Daoy (cell line): ENCODE measurements around the gene ARHGEF18. TPM values are rescaled to one million over a fixed set of nuclear protein-coding genes. Genes with fewer than 3 reads are reported as not detected.
"Not testable (repeated sequence)": the region's sequence is repeated elsewhere in the genome, so short reads cannot be mapped to it uniquely, and the experiment has no call there.

Source experiments
- DNase-seq: peaks from one replicate; pipeline ENCODE4 v3.0.0-alpha.2; 2015; ENCODE audit warnings: low read depth
- total RNA-seq: library from RNA; depleted of rRNA; stranded (reverse); fragments of >200 nt; shearing (Covaris generic); gene quantifications from 2 replicates; pipeline ENCODE4 v1.2.3, GENCODE V29; 2014; rRNA removed

ARHGEF18 gene
- total RNA-seq = 38.8 and 53.5 TPM in 2 replicates

- no peak for DNase-seq
Measured at GRCh38 chr19:7348587-7349230, at the start of gene ARHGEF18. TSS of gene ARHGEF18 (plus strand) at chr19:7348937. CDS start at chr19:7362891, 13,954 bp downstream.

GRCh38 chr19:7301525-7301924 lies 47.2 kb upstream of the ARHGEF18 start:
- no peak for DNase-seq

- DNase-seq = no peak
Measured at GRCh38 chr19:7303470-7303869, 45.3 kb upstream of the ARHGEF18 start.

GRCh38 chr19:7304200-7304599 lies 44.5 kb upstream of the ARHGEF18 start:
- no peak for DNase-seq

- DNase-seq = no peak
Measured at GRCh38 chr19:7307590-7308218, 41.0 kb upstream of the ARHGEF18 start.

GRCh38 chr19:7308327-7308726 lies 40.4 kb upstream of the ARHGEF18 start:
- DNase-seq = not testable (repeated sequence)

- DNase-seq = no peak
Measured at GRCh38 chr19:7311911-7312310, 36.8 kb upstream of the ARHGEF18 start.

- no peak for DNase-seq
Measured at GRCh38 chr19:7312816-7313215, 35.9 kb upstream of the ARHGEF18 start.

- DNase-seq = no peak
Measured at GRCh38 chr19:7318176-7318575, 30.6 kb upstream of the ARHGEF18 start.

GRCh38 chr19:7326105-7326877 lies 22.4 kb upstream of the ARHGEF18 start:
- peak; percentile 32 for DNase-seq

GRCh38 chr19:7327802-7328201 lies 20.9 kb upstream of the ARHGEF18 start:
- DNase-seq = no peak

- no peak for DNase-seq
Measured at GRCh38 chr19:7328647-7329046, 20.1 kb upstream of the ARHGEF18 start.

GRCh38 chr19:7331446-7331845 lies 17.3 kb upstream of the ARHGEF18 start:
- no peak for DNase-seq

- DNase-seq = peak; percentile 59
Measured at GRCh38 chr19:7333198-7334118, 15.3 kb upstream of the ARHGEF18 start.

GRCh38 chr19:7336321-7336973 lies 12.3 kb upstream of the ARHGEF18 start:
- DNase-seq = no peak

- no peak for DNase-seq
Measured at GRCh38 chr19:7337380-7338194, 11.2 kb upstream of the ARHGEF18 start.

- peak; percentile 83 for DNase-seq
Measured at GRCh38 chr19:7340959-7341837, 7.5 kb upstream of the ARHGEF18 start.

- DNase-seq = no peak
Measured at GRCh38 chr19:7342143-7342542, 6.6 kb upstream of the ARHGEF18 start.

- DNase-seq = peak; percentile 20
Measured at GRCh38 chr19:7346488-7346971, 2.2 kb upstream of the ARHGEF18 start.
